SK-N-SH (cell line): Measurements from ENCODE around the gene METTL4. TPM values are rescaled to one million over a fixed set of nuclear protein-coding genes. Genes with fewer than 3 reads are reported as not detected.
A peak's percentile ranks its signal among the peaks of the same experiment; 100 is the strongest.

Source experiments
- CTCF ChIA-PET: fragments of 300-600, 350-600 bp; formaldehyde crosslinking; extraction: SDS; loops from one replicate; lab custom pipeline; 2021; lab: Yijun Ruan, JAX
- POLR2A ChIA-PET: fragments of 350-600 bp; sonication (Branson Sonifier 250); formaldehyde crosslinking; extraction: SDS; loops from one replicate; lab custom pipeline; 2020; ENCODE audit warnings: antibody characterized with exemption, inconsistent platforms; lab: Yijun Ruan, JAX
- DNase-seq: peaks from one replicate; pipeline ENCODE4 v3.0.0; 2012
- H2AFZ ChIP-seq: fragments of 200-600 bp; sonication (generic); 2 replicates; pipeline ENCODE4 v1.8.1; 2016; ENCODE audit warnings: antibody characterized with exemption, mild to moderate bottlenecking, low read depth
- H3F3A ChIP-seq: fragments of 200-600 bp; sonication (generic); replicated peaks from 2 replicates; pipeline ENCODE3; 2016; ENCODE audit warnings: antibody characterized with exemption, mild to moderate bottlenecking; ENCODE audit not compliant: insufficient read depth
- H3K27ac ChIP-seq, 2 experiments: fragments of 200-500 bp in 1 of 2; fragments of 200-600 bp in 1 of 2; sonication (Bioruptor generic) in 1 of 2; sonication (generic), shearing (Covaris generic) in 1 of 2; 2 replicates each; pipeline versions ENCODE4 v1.5.1 to v1.6.1; 2014 to 2016; ENCODE audit warnings: low read depth in 2 of 2, inconsistent platforms in 1 of 2, low read length in 1 of 2, mild to moderate bottlenecking in 1 of 2, mixed read lengths in 1 of 2
- H3K27me3 ChIP-seq: fragments of 200-600 bp; sonication (generic), shearing (Covaris generic); 2 replicates; pipeline ENCODE4 v1.6.1; 2016; ENCODE audit warnings: mixed run types; ENCODE audit not compliant: insufficient read depth
- H3K36me3 ChIP-seq, 2 experiments: fragments of 200-500 bp in 1 of 2; fragments of 200-600 bp in 1 of 2; sonication (Bioruptor generic) in 1 of 2; sonication (generic) in 1 of 2; replicated peaks in 1 of 2; 2 replicates each; pipeline versions ENCODE3 to v1.5.1; 2014 to 2016; ENCODE audit warnings: low read length in 1 of 2, mild to moderate bottlenecking in 1 of 2; ENCODE audit not compliant: insufficient read depth in 2 of 2, control insufficient read depth in 1 of 2
- H3K4me1 ChIP-seq, 2 experiments: fragments of 200-500 bp in 1 of 2; fragments of 200-600 bp in 1 of 2; sonication (Bioruptor generic) in 1 of 2; sonication (generic), shearing (Covaris generic) in 1 of 2; 2 replicates each; pipeline versions ENCODE4 v1.5.1 to v1.6.1; 2014 to 2016; ENCODE audit warnings: low read depth in 1 of 2, low read length in 1 of 2, mixed run types in 1 of 2; ENCODE audit not compliant: insufficient read depth in 2 of 2, control insufficient read depth in 1 of 2
- H3K4me2 ChIP-seq: fragments of 200-600 bp; sonication (generic), shearing (Covaris generic); 2 replicates; pipeline ENCODE4 v1.6.1; 2017; ENCODE audit warnings: mixed run types
- H3K4me3 ChIP-seq, 2 experiments: fragments of 200-500 bp in 1 of 2; fragments of 200-600 bp in 1 of 2; sonication (Bioruptor generic) in 1 of 2; sonication (generic), shearing (Covaris generic) in 1 of 2; 2 replicates each; pipeline versions ENCODE4 v1.5.1 to v1.8.1; 2014 to 2016; ENCODE audit warnings: low read depth in 2 of 2, inconsistent platforms in 1 of 2, low read length in 1 of 2, mild to moderate bottlenecking in 1 of 2, mixed read lengths in 1 of 2, moderate library complexity in 1 of 2
- H3K79me2 ChIP-seq: fragments of 200-600 bp; sonication (generic); 2 replicates; pipeline ENCODE4 v1.8.1; 2017; ENCODE audit warnings: mild to moderate bottlenecking; ENCODE audit not compliant: insufficient read depth
- H3K9ac ChIP-seq: fragments of 200-600 bp; sonication (generic); 2 replicates; pipeline ENCODE4 v1.6.1; 2017; ENCODE audit warnings: mixed run types
- H3K9me2 ChIP-seq: fragments of 200-600 bp; sonication (generic); 2 replicates; pipeline ENCODE4 v1.6.1; 2017; ENCODE audit warnings: mixed run types
- H3K9me3 ChIP-seq: fragments of 200-600 bp; sonication (generic); 2 replicates; pipeline ENCODE4 v1.6.1; 2017; ENCODE audit warnings: mixed run types, mild to moderate bottlenecking, moderate library complexity
- H4K20me1 ChIP-seq: fragments of 200-600 bp; sonication (generic); 2 replicates; pipeline ENCODE4 v1.6.1; 2017; ENCODE audit warnings: mild to moderate bottlenecking, mixed run types; ENCODE audit not compliant: insufficient read depth
- FOSL2 ChIP-seq: IDR thresholded peaks from 2 replicates; pipeline ENCODE4 v1.4.0; 2012; ENCODE audit warnings: low read depth, mild to moderate bottlenecking, moderate library complexity, borderline replicate concordance
- GATA2 ChIP-seq: sonication (generic); formaldehyde crosslinking; IDR thresholded peaks from 2 replicates; pipeline ENCODE4 v1.5.0; 2020; ENCODE audit warnings: mild to moderate bottlenecking, missing genetic modification reagents
- IRF3 ChIP-seq: fragments of 150-350 bp; IDR thresholded peaks from 2 replicates; pipeline ENCODE4 v1.6.1; 2016; ENCODE audit warnings: mild to moderate bottlenecking, low read depth, low read length
- JUND ChIP-seq: IDR thresholded peaks from 2 replicates; pipeline ENCODE4 v1.4.0; 2012
- MEF2A ChIP-seq: IDR thresholded peaks from 2 replicates; pipeline ENCODE4 v1.4.0; 2012; ENCODE audit warnings: low read depth, borderline replicate concordance
- MXI1 ChIP-seq: IDR thresholded peaks from 2 replicates; pipeline ENCODE4 v1.6.1; 2012; ENCODE audit warnings: mild to moderate bottlenecking, low read depth, low read length, improper control_type of control experiment
- POLR2AphosphoS5 ChIP-seq: IDR thresholded peaks from 2 replicates; pipeline ENCODE4 v1.6.1; 2012; ENCODE audit warnings: low read depth, low read length
- RAD21 ChIP-seq: IDR thresholded peaks from 2 replicates; pipeline ENCODE4 v1.6.1; 2012; ENCODE audit warnings: mild to moderate bottlenecking, low read length
- RCOR1 ChIP-seq: fragments of 150-350 bp; IDR thresholded peaks from 2 replicates; pipeline ENCODE4 v1.6.1; 2017; ENCODE audit warnings: antibody characterized with exemption, low read length
- SIN3A ChIP-seq: IDR thresholded peaks from 2 replicates; pipeline ENCODE4 v1.6.1; 2012; ENCODE audit warnings: low read depth, mild to moderate bottlenecking, low read length, moderate library complexity, borderline replicate concordance
- SMC3 ChIP-seq: IDR thresholded peaks from 2 replicates; pipeline ENCODE4 v1.6.1; 2012; ENCODE audit warnings: low read depth, low read length, improper control_type of control experiment
- TAF1 ChIP-seq: IDR thresholded peaks from 2 replicates; pipeline ENCODE4 v1.6.1; 2012; ENCODE audit warnings: low read depth, mild to moderate bottlenecking, low read length, moderate library complexity, borderline replicate concordance
- USF1 ChIP-seq: IDR thresholded peaks from 2 replicates; pipeline ENCODE4 v1.4.0; 2012; ENCODE audit warnings: low read depth, borderline replicate concordance
- YY1 ChIP-seq: IDR thresholded peaks from 2 replicates; pipeline ENCODE4 v1.4.0; 2012; ENCODE audit warnings: low read depth, mild to moderate bottlenecking
- WGBS: methylation state at CpG from one replicate; pipeline ENCODE4 v1.1.6; 2017; ENCODE audit warnings: low lambda C conversion rate; 5-methylcytosine and 5-hydroxymethylcytosine counted together
- polyA plus RNA-seq, 3 experiments: library from polyadenylated mRNA; depleted of rRNA; stranded (reverse); fragments of >200 nt; gene quantifications; 2 replicates each; pipeline ENCODE4 v1.2.3, GENCODE V29; 2012
- TF ChIP-seq, protein P1 (sequence below): fragments of 200-600 bp; sonication (generic); IDR thresholded peaks from 2 replicates; pipeline ENCODE4 v1.6.1; 2017; ENCODE audit warnings: antibody characterized with exemption, mild to moderate bottlenecking, moderate library complexity
- TF ChIP-seq, protein P2 (sequence below): IDR thresholded peaks from 2 replicates; pipeline ENCODE4 v1.4.0; 2012; ENCODE audit warnings: low read depth, borderline replicate concordance
- TF ChIP-seq, protein P3 (sequence below): IDR thresholded peaks from 2 replicates; pipeline ENCODE4 v1.4.0; 2012; ENCODE audit warnings: low read depth

The METTL4 gene
- polyA plus RNA-seq, 1 of the 3 experiments (the other 2 are of a cell fraction): 2.9 TPM

- POLR2A ChIA-PET: no interaction called here
- 90% methylated on average over 4 of the region's 4 CpGs for WGBS
- Histone ChIP-seq H3K36me3 (peaks cover 13 to 28% of the 10 kb centered on the region in 2 experiments), H3K27ac (no peak overlapping the region), H3K4me2 (no peak overlapping the region), H3K4me3 (no peak overlapping the region), H2AFZ (no peak overlapping the region), H3F3A (no peaks in the 10 kb centered on the region), H4K20me1 (no peaks in the 10 kb centered on the region), H3K9ac (no peak overlapping the region), H3K9me2 (no peaks in the 10 kb centered on the region), H3K27me3 (no peaks in the 10 kb centered on the region), H3K4me1 (no peaks in the 10 kb centered on the region), H3K79me2 (no peaks in the 10 kb centered on the region), H3K9me3 (no peaks in the 10 kb centered on the region)
- no peak for DNase-seq
- no peak for TF ChIP-seq SIN3A
- 0 out of 2 replicates have a peak, but pooled peaks have one; percentile 4 for TF ChIP-seq JUND
- CTCF ChIA-PET: no interaction called here
These were observed 46.7 kb upstream of the METTL4 start for GRCh38 chr18:2618009-2618408.

DNA sequence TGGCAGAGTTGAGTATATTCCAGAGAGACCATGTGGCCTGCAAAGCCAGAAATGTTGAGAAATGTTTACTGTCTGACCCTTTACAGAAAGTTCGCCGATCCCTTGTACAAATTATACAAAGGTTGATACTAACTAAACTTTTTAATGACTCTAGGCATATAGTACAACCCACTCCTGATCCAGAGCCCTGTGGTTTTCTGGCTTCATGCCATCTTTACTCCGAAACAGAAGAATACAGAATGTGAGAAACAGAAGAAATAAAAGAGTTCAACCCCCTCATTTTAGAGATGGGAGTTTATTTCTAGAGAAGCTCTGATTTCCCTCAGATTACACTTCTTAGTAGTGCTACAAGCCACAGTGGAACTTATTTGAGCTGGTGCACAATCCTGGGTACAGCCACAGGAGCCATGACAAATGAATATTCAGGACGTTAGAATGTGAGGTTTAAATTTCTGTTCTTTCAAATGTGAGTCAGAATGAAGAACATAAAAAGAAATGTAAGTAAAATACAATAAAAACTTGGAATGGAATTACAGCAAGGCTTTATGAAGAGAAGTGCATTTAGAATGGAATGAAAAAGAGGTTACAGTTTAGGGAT, 46.2 kb upstream of the METTL4 start:
- 70% methylated on average over 4 of the region's 4 CpGs for WGBS

More for the DNA sequence above, 46.2 kb upstream of the METTL4 start:
- no peak overlapping the region for H3K9ac ChIP-seq
- peaks cover 16 to 31% of the 10 kb centered on the region in 2 experiments for H3K36me3 ChIP-seq
- H3K4me3 ChIP-seq: no peak overlapping the region
- H3F3A ChIP-seq: no peaks in the 10 kb centered on the region
- no peak overlapping the region for H3K4me2 ChIP-seq
- H3K27me3 ChIP-seq: no peaks in the 10 kb centered on the region
- H3K4me1 ChIP-seq: no peaks in the 10 kb centered on the region
- H3K79me2 ChIP-seq: no peaks in the 10 kb centered on the region
- no peaks in the 10 kb centered on the region for H4K20me1 ChIP-seq
- H3K27ac ChIP-seq: no peak overlapping the region
- no peak overlapping the region for H2AFZ ChIP-seq
- ChIA-PET CTCF (no interaction called here), POLR2A (no interaction called here)
- H3K9me2 ChIP-seq: no peaks in the 10 kb centered on the region
- no peak for DNase-seq
- TF ChIP-seq, protein P1, sequence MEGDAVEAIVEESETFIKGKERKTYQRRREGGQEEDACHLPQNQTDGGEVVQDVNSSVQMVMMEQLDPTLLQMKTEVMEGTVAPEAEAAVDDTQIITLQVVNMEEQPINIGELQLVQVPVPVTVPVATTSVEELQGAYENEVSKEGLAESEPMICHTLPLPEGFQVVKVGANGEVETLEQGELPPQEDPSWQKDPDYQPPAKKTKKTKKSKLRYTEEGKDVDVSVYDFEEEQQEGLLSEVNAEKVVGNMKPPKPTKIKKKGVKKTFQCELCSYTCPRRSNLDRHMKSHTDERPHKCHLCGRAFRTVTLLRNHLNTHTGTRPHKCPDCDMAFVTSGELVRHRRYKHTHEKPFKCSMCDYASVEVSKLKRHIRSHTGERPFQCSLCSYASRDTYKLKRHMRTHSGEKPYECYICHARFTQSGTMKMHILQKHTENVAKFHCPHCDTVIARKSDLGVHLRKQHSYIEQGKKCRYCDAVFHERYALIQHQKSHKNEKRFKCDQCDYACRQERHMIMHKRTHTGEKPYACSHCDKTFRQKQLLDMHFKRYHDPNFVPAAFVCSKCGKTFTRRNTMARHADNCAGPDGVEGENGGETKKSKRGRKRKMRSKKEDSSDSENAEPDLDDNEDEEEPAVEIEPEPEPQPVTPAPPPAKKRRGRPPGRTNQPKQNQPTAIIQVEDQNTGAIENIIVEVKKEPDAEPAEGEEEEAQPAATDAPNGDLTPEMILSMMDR: no peak
- TF ChIP-seq MXI1: no peak
- TF ChIP-seq TAF1: no peak
- no peak for TF ChIP-seq USF1
- no peak for TF ChIP-seq IRF3
- no peak for TF ChIP-seq SIN3A
- TF ChIP-seq RCOR1: no peak
- TF ChIP-seq, protein P2, sequence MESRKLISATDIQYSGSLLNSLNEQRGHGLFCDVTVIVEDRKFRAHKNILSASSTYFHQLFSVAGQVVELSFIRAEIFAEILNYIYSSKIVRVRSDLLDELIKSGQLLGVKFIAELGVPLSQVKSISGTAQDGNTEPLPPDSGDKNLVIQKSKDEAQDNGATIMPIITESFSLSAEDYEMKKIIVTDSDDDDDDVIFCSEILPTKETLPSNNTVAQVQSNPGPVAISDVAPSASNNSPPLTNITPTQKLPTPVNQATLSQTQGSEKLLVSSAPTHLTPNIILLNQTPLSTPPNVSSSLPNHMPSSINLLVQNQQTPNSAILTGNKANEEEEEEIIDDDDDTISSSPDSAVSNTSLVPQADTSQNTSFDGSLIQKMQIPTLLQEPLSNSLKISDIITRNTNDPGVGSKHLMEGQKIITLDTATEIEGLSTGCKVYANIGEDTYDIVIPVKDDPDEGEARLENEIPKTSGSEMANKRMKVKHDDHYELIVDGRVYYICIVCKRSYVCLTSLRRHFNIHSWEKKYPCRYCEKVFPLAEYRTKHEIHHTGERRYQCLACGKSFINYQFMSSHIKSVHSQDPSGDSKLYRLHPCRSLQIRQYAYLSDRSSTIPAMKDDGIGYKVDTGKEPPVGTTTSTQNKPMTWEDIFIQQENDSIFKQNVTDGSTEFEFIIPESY: no peak
- TF ChIP-seq YY1: no peak
- no peak for TF ChIP-seq GATA2 (CRISPR knock-in tag)
- TF ChIP-seq FOSL2: no peak
- TF ChIP-seq MEF2A: no peak
- TF ChIP-seq RAD21: no peak
- no peak for TF ChIP-seq SMC3
- TF ChIP-seq, protein P3, sequence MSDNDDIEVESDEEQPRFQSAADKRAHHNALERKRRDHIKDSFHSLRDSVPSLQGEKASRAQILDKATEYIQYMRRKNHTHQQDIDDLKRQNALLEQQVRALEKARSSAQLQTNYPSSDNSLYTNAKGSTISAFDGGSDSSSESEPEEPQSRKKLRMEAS: no peak
- TF ChIP-seq POLR2AphosphoS5: no peak
- no peaks in the 10 kb centered on the region for H3K9me3 ChIP-seq
